GM23338 (cell line): ENCODE results near the gene TMC3. TPM values are rescaled to one million over a fixed set of nuclear protein-coding genes. Genes with fewer than 3 reads are reported as not detected.

Experiments used
- ATAC-seq: fragments of 200-7000 bp; cut with Tn5 transposase; 3 replicates; pipeline ENCODE4 v1.9.1; 2020
- DNase-seq: peaks from one replicate; pipeline ENCODE4 v3.0.0-alpha.2; 2015; ENCODE audit warnings: low spot score
- H2AFZ ChIP-seq: fragments of 200-600 bp; sonication (generic); 2 replicates; pipeline ENCODE4 v1.8.0; 2016; ENCODE audit warnings: antibody characterized with exemption, mild to moderate bottlenecking, moderate library complexity
- H3F3A ChIP-seq: fragments of 200-600 bp; sonication (generic); replicated peaks from 2 replicates; pipeline ENCODE4 v1.8.0; 2017; ENCODE audit warnings: antibody characterized with exemption, mixed run types, low read depth
- H3K27ac ChIP-seq: fragments of 200-600 bp; sonication (generic); 2 replicates; pipeline ENCODE4 v1.6.1; 2016; ENCODE audit warnings: low read depth
- H3K27me3 ChIP-seq: fragments of 200-600 bp; sonication (generic); 2 replicates; pipeline ENCODE4 v1.8.0; 2016; ENCODE audit warnings: mild to moderate bottlenecking, mixed run types, moderate library complexity; ENCODE audit not compliant: insufficient read depth
- H3K36me3 ChIP-seq: fragments of 200-600 bp; sonication (generic); 2 replicates; pipeline ENCODE4 v1.8.0; 2016; ENCODE audit warnings: mild to moderate bottlenecking; ENCODE audit not compliant: insufficient read depth
- H3K4me1 ChIP-seq: fragments of 200-600 bp; sonication (generic); 2 replicates; pipeline ENCODE4 v1.8.0; 2016; ENCODE audit warnings: mild to moderate bottlenecking, moderate library complexity; ENCODE audit not compliant: insufficient read depth
- H3K4me2 ChIP-seq: fragments of 200-600 bp; sonication (generic); 2 replicates; pipeline ENCODE4 v1.7.1; 2017; ENCODE audit warnings: mixed run types
- H3K4me3 ChIP-seq: fragments of 200-600 bp; sonication (generic); 2 replicates; pipeline ENCODE4 v1.6.1; 2016; ENCODE audit warnings: mixed run types
- H3K79me2 ChIP-seq: fragments of 200-600 bp; sonication (generic); replicated peaks from 2 replicates; pipeline ENCODE4 v1.8.0; 2017; ENCODE audit warnings: mild to moderate bottlenecking; ENCODE audit not compliant: insufficient read depth
- H3K9me2 ChIP-seq: fragments of 200-600 bp; sonication (generic); 2 replicates; pipeline ENCODE4 v1.8.0; 2017; ENCODE audit not compliant: insufficient read depth
- H4K20me1 ChIP-seq: fragments of 200-600 bp; sonication (generic); replicated peaks from 2 replicates; pipeline ENCODE4 v1.8.0; 2017; ENCODE audit warnings: mild to moderate bottlenecking; ENCODE audit not compliant: insufficient read depth
- H3K27ac Mint-ChIP-seq: 2 replicates; pipeline ENCODE4 v1.8.0; 2020; ENCODE audit warnings: inconsistent platforms, mild to moderate bottlenecking, moderate library complexity, mixed read lengths
- H3K27me3 Mint-ChIP-seq: 3 replicates; pipeline ENCODE4 v1.8.0; 2022; ENCODE audit warnings: low read depth, mild to moderate bottlenecking, moderate library complexity, mixed read lengths, inconsistent platforms; ENCODE audit not compliant: insufficient read depth, poor library complexity
- H3K36me3 Mint-ChIP-seq: 3 replicates; pipeline ENCODE4 v1.8.0; 2021; ENCODE audit warnings: low read depth, mild to moderate bottlenecking, inconsistent platforms, moderate library complexity, mixed read lengths
- H3K4me1 Mint-ChIP-seq: 3 replicates; pipeline ENCODE4 v1.8.0; 2020; ENCODE audit warnings: mild to moderate bottlenecking, inconsistent platforms, mixed read lengths
- H3K4me3 Mint-ChIP-seq: 3 replicates; pipeline ENCODE4 v1.8.0; 2021; ENCODE audit warnings: moderate library complexity, mild to moderate bottlenecking, inconsistent platforms, mixed read lengths
- H3K9me3 Mint-ChIP-seq: 3 replicates; pipeline ENCODE4 v1.8.0; 2020; ENCODE audit warnings: moderate library complexity, mild to moderate bottlenecking, inconsistent platforms, mixed read lengths
- CREB1 ChIP-seq: fragments of 250-450 bp; sonication (Bioruptor Pico); IDR thresholded peaks from 2 replicates; pipeline ENCODE4 v1.5.0; 2020; ENCODE audit warnings: low read depth, mild to moderate bottlenecking, moderate library complexity
- EZH2 ChIP-seq: fragments of 200-600 bp; sonication (generic); IDR thresholded peaks from one replicate; pipeline ENCODE4 v1.8.0; 2017; ENCODE audit warnings: antibody characterized with exemption, mild to moderate bottlenecking, low read depth; ENCODE audit not compliant: unreplicated experiment
- EZH2phosphoT487 ChIP-seq: fragments of 200-600 bp; sonication (generic); IDR thresholded peaks from one replicate; pipeline ENCODE4 v1.8.1; 2018; ENCODE audit warnings: antibody characterized with exemption; ENCODE audit not compliant: unreplicated experiment
- JUNB ChIP-seq: IDR thresholded peaks from one replicate; pipeline ENCODE4 v1.6.1; 2016; ENCODE audit warnings: antibody characterized with exemption; ENCODE audit not compliant: unreplicated experiment
- POLR2AphosphoS5 ChIP-seq: IDR thresholded peaks from 2 replicates; pipeline ENCODE4 v1.6.1; 2016; ENCODE audit warnings: antibody characterized with exemption, low read depth
- STAT1 ChIP-seq: IDR thresholded peaks from one replicate; pipeline ENCODE4 v1.6.1; 2016; ENCODE audit warnings: antibody characterized with exemption; ENCODE audit not compliant: unreplicated experiment
- ZNF114 ChIP-seq: fragments of 250-450 bp; sonication (Bioruptor Pico); IDR thresholded peaks from 2 replicates; pipeline ENCODE4 v1.5.0; 2020; ENCODE audit warnings: mild to moderate bottlenecking, moderate library complexity
- ZNF331 ChIP-seq: fragments of 250-450 bp; sonication (Bioruptor Pico); IDR thresholded peaks from 2 replicates; pipeline ENCODE4 v1.5.0; 2020; ENCODE audit warnings: low read depth, mild to moderate bottlenecking, moderate library complexity
- polyA plus RNA-seq: library from polyadenylated mRNA; unstranded; fragments of >200 nt; fragmentation: Nextera tagmentation; extraction: Ambion mirVana; gene quantifications from 2 replicates; pipeline ENCODE4 v1.2.1, GENCODE V29; 2016
- total RNA-seq: library from RNA; depleted of rRNA; stranded (reverse); fragments of >200 nt; shearing (Covaris generic); gene quantifications from 2 replicates; pipeline ENCODE4 v1.2.3, GENCODE V29; 2014
- TF ChIP-seq, protein P1 (sequence below), 2 experiments: fragments of 200-600 bp in 1 of 2; sonication (generic) in 1 of 2; conservative IDR thresholded peaks; 2 replicates each; pipeline versions ENCODE4 v1.5.1 to v1.6.1; 2016 to 2017; ENCODE audit warnings: antibody characterized with exemption in 2 of 2, low read depth in 2 of 2, mild to moderate bottlenecking in 2 of 2, moderate library complexity in 1 of 2
- TF ChIP-seq, protein P2 (sequence below): IDR thresholded peaks from 2 replicates; pipeline ENCODE4 v1.6.1; 2016; ENCODE audit warnings: antibody characterized with exemption
- TF ChIP-seq, protein P3 (sequence below): IDR thresholded peaks from one replicate; pipeline ENCODE4 v1.6.1; 2018; ENCODE audit warnings: antibody characterized with exemption; ENCODE audit not compliant: unreplicated experiment

Gene TMC3
- total and polyA plus RNA-seq, 2 experiments from 2014 or later = 0.10 TPM; not detected in 1

DNA sequence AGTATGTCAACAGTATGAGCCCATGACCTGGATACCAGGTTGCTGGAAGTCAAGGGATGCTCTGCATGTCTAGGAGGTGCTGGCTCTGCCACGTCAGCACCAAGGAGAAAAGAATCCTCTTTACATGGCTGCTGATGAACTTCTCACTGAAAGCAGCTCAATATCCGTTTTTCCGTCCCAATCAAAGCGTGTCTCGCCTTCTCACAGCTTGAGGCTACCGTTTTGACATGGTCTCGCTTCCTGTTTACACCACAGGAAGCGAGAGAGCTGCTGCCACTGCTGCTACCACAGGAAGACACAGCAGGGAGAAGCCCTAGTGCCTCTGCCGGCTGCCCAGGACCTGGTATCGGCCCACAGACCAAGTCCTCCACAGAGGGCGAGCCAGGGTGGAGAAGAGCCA lies 77.3 kb downstream of the TMC3 start:
- no peaks in the 10 kb centered on the region for H3K79me2 ChIP-seq
- H3K9me2 ChIP-seq = no peaks in the 10 kb centered on the region
- no peaks in the 10 kb centered on the region for H3F3A ChIP-seq
- no peaks in the 10 kb centered on the region for H4K20me1 ChIP-seq
- no peak for DNase-seq
- H3K4me1 ChIP-seq = no peaks in the 10 kb centered on the region
- H3K27me3 Mint-ChIP-seq = peaks cover 8% of the 10 kb centered on the region
- H3K36me3 ChIP-seq = no peaks in the 10 kb centered on the region
- no peak overlapping the region for H3K4me3 ChIP-seq
- TF ChIP-seq, protein P1, sequence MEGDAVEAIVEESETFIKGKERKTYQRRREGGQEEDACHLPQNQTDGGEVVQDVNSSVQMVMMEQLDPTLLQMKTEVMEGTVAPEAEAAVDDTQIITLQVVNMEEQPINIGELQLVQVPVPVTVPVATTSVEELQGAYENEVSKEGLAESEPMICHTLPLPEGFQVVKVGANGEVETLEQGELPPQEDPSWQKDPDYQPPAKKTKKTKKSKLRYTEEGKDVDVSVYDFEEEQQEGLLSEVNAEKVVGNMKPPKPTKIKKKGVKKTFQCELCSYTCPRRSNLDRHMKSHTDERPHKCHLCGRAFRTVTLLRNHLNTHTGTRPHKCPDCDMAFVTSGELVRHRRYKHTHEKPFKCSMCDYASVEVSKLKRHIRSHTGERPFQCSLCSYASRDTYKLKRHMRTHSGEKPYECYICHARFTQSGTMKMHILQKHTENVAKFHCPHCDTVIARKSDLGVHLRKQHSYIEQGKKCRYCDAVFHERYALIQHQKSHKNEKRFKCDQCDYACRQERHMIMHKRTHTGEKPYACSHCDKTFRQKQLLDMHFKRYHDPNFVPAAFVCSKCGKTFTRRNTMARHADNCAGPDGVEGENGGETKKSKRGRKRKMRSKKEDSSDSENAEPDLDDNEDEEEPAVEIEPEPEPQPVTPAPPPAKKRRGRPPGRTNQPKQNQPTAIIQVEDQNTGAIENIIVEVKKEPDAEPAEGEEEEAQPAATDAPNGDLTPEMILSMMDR (conservative IDR thresholded peaks at IDR 0.05; ENCODE audit: low read depth in 2 of 2) = no peak
- no peak for TF ChIP-seq CREB1 (CRISPR knock-in tag)
- TF ChIP-seq ZNF114 = no peak
- TF ChIP-seq EZH2 = no peak
- no peak for TF ChIP-seq EZH2phosphoT487
- no peak for TF ChIP-seq STAT1
- no peak for TF ChIP-seq JUNB
- TF ChIP-seq ZNF331 (CRISPR knock-in tag) = no peak
- no peak for TF ChIP-seq POLR2AphosphoS5
- TF ChIP-seq, protein P2, sequence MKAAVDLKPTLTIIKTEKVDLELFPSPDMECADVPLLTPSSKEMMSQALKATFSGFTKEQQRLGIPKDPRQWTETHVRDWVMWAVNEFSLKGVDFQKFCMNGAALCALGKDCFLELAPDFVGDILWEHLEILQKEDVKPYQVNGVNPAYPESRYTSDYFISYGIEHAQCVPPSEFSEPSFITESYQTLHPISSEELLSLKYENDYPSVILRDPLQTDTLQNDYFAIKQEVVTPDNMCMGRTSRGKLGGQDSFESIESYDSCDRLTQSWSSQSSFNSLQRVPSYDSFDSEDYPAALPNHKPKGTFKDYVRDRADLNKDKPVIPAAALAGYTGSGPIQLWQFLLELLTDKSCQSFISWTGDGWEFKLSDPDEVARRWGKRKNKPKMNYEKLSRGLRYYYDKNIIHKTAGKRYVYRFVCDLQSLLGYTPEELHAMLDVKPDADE = no peak
- TF ChIP-seq, protein P3, sequence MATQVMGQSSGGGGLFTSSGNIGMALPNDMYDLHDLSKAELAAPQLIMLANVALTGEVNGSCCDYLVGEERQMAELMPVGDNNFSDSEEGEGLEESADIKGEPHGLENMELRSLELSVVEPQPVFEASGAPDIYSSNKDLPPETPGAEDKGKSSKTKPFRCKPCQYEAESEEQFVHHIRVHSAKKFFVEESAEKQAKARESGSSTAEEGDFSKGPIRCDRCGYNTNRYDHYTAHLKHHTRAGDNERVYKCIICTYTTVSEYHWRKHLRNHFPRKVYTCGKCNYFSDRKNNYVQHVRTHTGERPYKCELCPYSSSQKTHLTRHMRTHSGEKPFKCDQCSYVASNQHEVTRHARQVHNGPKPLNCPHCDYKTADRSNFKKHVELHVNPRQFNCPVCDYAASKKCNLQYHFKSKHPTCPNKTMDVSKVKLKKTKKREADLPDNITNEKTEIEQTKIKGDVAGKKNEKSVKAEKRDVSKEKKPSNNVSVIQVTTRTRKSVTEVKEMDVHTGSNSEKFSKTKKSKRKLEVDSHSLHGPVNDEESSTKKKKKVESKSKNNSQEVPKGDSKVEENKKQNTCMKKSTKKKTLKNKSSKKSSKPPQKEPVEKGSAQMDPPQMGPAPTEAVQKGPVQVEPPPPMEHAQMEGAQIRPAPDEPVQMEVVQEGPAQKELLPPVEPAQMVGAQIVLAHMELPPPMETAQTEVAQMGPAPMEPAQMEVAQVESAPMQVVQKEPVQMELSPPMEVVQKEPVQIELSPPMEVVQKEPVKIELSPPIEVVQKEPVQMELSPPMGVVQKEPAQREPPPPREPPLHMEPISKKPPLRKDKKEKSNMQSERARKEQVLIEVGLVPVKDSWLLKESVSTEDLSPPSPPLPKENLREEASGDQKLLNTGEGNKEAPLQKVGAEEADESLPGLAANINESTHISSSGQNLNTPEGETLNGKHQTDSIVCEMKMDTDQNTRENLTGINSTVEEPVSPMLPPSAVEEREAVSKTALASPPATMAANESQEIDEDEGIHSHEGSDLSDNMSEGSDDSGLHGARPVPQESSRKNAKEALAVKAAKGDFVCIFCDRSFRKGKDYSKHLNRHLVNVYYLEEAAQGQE = no peak
- no peaks in the 10 kb centered on the region for H3K36me3 Mint-ChIP-seq
- H3K27me3 ChIP-seq = no peaks in the 10 kb centered on the region
- no peak overlapping the region for H3K27ac ChIP-seq
- no peak overlapping the region for H3K27ac Mint-ChIP-seq
- no peaks in the 10 kb centered on the region for H3K9me3 Mint-ChIP-seq
- no peak for ATAC-seq
- peaks cover 24% of the 10 kb centered on the region for H3K4me1 Mint-ChIP-seq
- no peak overlapping the region for H3K4me3 Mint-ChIP-seq
- H2AFZ ChIP-seq = no peak overlapping the region
- H3K4me2 ChIP-seq = no peak overlapping the region
